Activated CD8-positive, alpha-beta memory T cell treated with anti-CD3 and anti-CD28 coated beads for 24 hours (primary cell): Measurements from ENCODE around the gene KRTAP10-8.
"Not testable (repeated sequence)": the region's sequence is repeated elsewhere in the genome, so short reads cannot be mapped to it uniquely, and the experiment has no call there.

ENCODE experiments used
- DNase-seq: peaks from one replicate; pipeline ENCODE4 v3.0.0-alpha.2; 2020

KRTAP10-8 gene

GRCh38 chr21:44647222-44647552, 35.3 kb downstream of the KRTAP10-8 start:
- no peak for DNase-seq

- no peak for DNase-seq
Observed at GRCh38 chr21:44648557-44649311, 36.9 kb downstream of the KRTAP10-8 start.

GRCh38 chr21:44649521-44650100, 37.7 kb downstream of the KRTAP10-8 start:
- DNase-seq, result no peak

- no peak for DNase-seq
Observed at GRCh38 chr21:44650265-44650972, 38.5 kb downstream of the KRTAP10-8 start.

- no peak for DNase-seq
Observed at GRCh38 chr21:44650973-44651675, 39.2 kb downstream of the KRTAP10-8 start.

- DNase-seq, result no peak
Observed at GRCh38 chr21:44653123-44653522, 41.2 kb downstream of the KRTAP10-8 start.

- DNase-seq, result no peak
Observed at GRCh38 chr21:44653656-44654575, 42.0 kb downstream of the KRTAP10-8 start.

- DNase-seq, result no peak
Observed at GRCh38 chr21:44654576-44655175, 42.8 kb downstream of the KRTAP10-8 start, which contains the start of gene KRTAP12-4. TSS of gene KRTAP12-4 (minus strand) at chr21:44654659. CDS start at chr21:44654614, 45 bp downstream.

- no peak for DNase-seq
Observed at GRCh38 chr21:44656868-44657267, 45.0 kb downstream of the KRTAP10-8 start.

- DNase-seq, result no peak
Observed at GRCh38 chr21:44657635-44658540, 46.0 kb downstream of the KRTAP10-8 start, which contains the start of gene KRTAP12-3. TSS of gene KRTAP12-3 (plus strand) at chr21:44657932. CDS start at chr21:44657980, 48 bp downstream.

GRCh38 chr21:44658541-44658910, 46.6 kb downstream of the KRTAP10-8 start:
- DNase-seq, result no peak

- peak; percentile 44 for DNase-seq
Observed at GRCh38 chr21:44658913-44659595, 47.2 kb downstream of the KRTAP10-8 start.

GRCh38 chr21:44661567-44661966, 49.7 kb downstream of the KRTAP10-8 start:
- not testable (repeated sequence) for DNase-seq
